NCI-H748 (cell line): ENCODE measurements around the gene MED31.
A peak's percentile ranks its signal among the peaks of the same experiment; 100 is the strongest.
"Not testable (repeated sequence)": the region's sequence is repeated elsewhere in the genome, so short reads cannot be mapped to it uniquely, and the experiment has no call there.

Source experiments
- DNase-seq: peaks from one replicate; lab custom pipeline; 2025; ENCODE audit not compliant: unreplicated experiment; lab: John Stamatoyannopoulos, UW

Gene MED31

DNA sequence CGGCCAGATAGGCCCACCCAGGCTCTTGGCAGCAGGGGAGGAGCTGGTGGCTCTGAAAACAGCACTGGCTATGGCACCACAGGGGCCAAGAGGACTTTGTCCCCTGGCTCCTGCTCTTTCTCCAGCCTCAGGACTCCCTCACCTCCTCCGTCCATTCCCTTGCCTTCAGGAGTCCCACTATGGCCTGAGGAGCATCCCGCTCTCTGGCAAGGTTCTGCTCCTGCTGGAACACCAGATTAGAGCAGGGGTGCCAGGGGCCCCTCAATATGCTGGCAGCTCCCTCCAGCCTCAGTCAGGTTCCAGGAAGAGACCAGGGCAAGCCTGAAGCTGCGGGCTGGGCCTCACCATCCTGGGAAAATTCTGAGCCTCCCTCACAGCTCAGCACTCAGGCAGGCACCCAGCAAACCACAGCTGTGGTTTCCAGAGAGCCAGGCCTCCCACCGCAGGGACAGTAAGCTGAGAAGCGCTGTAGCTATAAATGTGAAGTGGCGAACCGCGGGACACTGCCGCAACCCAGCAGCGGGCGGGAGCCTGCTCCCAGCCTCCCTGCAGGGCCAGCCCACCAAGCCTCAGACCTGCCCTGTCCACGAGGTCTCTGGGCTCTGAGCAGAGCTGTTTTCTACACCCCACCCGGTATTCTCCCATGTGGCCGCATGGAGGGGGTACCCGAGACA lies 25.9 kb upstream of the MED31 start:
- no peak for DNase-seq

DNA sequence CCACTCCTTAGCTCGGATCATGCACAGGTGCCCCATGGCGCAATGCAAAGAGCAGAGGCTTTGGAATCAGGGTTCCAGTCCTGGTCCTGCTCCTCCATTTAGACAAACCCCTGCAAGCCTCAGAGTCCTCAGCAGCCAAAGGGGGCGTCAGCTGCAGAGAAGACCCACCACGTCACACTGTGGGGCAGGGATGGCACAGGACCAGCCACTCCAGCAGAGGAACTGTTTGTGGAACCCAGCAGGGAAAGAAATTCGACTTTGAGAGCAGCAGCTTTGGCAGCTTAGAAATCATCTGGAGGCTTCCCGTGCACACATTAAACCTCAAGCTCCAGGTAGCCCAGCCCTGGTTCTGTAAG lies 25.4 kb upstream of the MED31 start:
- no peak for DNase-seq

DNA sequence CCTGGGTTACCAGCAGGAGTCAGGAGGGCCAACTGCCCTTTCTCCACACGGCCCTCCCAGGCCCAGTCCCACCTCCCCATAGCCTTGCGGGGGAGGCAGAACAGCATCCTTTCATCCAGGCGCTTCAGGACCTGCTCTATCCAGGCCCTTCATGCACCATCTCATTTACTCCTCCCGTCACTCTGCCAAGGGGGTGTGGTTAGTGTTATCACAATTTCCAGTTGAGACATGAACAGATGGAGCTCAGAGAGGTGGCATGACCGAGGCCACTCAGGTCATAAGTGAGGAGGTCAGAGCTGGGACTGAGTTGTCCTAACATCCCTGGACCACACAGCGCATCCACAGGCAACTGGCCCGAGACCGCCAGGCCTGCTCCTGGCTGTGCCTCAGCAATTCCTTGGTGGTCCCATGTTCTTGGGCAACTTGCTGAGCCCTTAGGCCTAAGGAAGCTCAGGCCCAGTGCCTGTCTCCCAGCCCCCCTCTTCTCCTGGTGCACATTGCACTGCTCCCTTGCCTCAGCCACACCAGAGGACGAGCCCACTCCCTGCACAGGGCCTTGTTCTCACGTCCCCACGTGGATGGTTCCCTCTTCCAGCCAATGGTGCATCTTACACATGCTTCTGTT lies 23.9 kb upstream of the MED31 start:
- DNase-seq, result no peak

DNA sequence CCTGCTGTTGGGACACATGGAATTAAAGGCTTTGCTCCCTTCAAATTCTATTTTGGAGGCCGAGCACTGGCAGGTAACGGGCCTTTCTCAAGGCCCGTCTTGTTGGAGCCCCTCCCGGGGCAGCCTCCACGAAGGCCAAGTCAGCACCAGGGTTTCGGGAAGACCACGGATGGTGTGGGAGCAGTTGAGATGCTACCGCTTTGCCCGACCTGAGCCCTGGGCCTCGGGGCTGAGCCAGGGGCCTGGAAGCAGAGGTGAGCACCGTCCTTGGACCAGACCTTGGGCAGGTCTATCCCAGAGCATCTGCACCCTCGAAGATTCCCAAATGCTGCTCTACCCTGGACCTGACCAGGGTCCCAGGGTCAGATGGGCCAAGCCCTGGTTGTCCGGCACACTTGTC lies 23.2 kb upstream of the MED31 start:
- no peak for DNase-seq

DNA sequence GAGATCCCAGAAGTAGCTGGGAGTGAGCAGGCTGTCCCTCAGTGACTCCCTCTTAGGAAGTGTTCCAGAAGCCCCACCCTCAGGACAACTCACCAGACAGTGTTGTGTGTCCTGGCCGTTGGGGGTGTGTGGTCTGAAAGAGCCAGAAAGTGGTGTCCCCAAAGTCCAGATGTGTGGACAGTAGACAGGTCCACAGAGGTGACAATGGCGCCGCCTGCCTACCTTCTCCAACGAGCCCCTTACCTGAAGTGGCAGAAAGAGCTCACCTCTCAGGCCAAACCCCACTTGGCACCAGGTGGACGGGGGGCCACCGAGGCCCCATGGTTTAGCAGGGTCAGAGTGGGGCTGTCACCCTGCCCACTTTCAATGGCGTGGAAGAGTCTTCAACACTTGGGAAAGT lies 20.0 kb upstream of the MED31 start:
- DNase-seq, result no peak

DNA sequence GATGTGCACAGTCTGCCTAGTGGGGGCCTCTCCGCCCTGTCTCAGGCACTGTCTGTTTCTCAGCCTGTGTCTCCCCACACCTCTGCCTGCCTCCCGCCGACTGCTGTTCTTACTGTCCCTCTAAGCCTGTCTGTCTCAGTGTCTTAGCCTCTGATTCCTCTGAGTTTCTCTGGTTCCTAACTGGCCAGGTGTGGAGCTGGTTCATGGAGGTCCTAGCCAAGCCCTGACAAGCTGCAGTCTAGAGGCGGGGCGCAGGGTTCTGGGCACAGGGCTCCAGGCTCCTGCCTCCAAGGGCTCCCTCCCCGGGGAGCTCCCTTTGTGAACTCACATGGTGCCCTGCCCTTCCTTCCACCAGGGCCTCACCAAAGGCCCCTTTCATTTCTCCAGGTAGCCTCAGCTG lies 19.6 kb upstream of the MED31 start:
- DNase-seq, result no peak

DNA sequence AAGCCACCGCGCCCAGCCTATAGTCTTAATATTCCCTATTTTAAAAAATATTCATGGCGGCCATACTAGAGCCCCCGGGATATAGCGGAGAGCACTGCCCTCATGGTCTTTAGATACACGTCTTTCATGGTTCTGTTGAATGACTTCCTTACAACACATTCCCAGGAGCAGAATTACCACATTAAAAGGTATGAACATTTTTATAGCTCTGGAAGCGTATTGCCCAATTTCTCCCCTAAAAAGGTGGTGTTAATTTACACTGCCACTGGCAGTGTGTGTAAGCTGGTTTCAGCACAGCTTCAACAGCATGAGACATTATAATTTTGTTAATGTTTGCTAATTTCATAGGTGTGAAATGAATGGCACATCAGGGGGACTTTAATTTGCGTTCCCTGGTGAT lies 19.2 kb upstream of the MED31 start:
- no peak for DNase-seq

DNA sequence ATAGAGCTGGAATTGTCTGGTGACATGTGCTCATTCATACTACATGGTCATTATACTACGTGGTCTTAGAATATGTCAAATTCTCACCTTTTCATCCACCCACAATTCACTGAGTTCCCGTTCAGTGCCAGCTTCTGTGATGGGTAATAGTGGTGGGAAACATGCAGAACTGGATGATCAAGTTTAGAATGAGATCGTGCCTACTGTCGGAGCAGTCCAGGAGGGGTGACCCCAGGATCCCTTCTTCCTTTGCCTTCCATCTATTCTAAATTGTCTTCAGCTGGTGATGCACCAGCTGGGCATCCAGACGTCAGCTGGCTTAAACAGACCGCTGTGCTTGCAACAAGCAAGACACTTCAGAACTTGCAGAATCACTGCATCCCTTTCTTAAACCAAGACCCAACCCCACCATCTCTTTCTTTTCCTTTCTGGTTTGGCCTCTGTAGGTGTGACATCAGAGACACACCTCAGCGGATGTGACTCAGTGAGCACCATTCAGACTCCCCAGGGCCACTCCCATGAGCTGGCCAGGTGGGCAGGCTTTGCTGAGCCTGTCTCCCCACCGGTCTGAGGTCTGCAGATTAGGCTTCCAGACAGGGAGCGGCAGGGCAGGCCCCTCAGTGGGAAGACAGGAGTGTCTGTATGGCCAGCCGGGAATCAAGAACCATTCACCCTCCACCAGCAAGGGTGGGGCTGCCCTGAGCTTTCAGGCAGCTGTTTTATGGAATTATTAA lies 18.2 kb upstream of the MED31 start:
- peak; percentile 16 for DNase-seq

DNA sequence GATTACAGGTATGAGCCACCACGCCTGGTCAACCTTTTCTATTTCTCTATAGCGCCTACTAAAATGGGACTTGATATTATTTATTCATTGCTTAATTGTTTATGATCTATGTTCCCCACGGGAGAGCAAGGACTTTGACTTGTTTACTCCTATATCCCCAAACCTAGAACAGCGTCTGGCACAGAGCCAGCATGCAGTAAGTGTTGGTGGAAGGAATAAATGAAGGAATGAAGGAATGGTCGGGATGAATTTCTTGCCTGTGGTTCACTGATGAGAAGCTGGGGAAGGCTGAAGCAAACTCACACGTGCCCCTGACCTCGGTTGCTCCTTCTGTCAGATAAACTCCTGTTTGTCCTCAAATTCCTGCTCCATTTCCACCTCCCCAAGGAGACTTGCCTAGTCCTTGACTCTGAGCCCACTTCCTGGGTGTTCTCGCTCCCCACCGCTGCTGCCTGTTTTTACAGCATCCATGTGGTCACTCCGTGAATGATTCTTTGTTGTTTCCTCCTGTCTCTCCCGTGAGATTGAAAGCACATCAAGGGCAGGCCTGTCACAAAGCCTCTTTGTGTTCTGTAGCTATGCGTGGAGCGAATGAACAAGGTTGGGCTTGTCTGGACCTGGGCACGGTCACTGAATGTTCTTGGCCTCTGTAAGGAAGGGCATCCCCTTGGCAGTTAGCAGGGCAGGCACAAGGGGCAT lies 17.5 kb upstream of the MED31 start:
- no peak for DNase-seq

DNA sequence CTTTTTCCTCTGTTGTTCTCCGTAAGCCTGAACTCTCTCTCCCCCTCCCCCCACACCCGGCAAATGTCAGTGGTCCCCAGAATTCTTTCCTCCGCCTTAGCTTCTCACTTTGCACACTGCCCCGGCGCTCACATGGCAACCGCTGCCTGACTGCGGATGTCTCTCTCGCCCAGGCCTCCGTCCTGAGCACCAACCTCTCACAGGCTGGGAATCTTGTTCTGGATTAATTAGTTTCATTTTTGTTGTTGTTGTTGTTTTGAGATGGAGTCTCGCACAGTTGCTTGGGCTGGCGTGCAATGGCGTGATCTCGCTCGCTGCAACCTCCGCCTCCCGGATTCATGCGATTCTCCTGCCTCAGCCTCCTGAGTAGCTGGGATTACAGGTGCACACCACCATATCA lies 16.8 kb upstream of the MED31 start:
- DNase-seq, result no peak

DNA sequence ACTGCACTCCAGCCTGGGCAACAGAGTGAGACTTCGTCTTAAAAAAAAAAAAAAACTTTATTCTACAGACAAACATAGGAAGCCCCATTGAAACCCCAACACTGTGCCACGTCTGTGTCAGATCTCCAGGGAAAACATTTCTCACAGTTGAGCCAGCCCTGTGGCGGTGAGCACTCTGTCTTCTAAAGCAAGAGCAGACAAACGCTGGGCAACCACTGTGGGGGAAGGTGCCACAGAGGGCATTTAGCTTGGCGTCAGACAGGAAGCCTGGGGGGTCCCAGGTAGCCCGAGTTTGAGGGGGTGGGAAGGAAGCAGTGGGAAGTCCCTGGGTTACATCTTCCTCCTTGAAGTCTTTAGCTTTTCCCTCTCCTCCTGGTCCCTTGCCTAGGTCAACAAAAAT lies 16.1 kb upstream of the MED31 start:
- DNase-seq, result no peak

DNA sequence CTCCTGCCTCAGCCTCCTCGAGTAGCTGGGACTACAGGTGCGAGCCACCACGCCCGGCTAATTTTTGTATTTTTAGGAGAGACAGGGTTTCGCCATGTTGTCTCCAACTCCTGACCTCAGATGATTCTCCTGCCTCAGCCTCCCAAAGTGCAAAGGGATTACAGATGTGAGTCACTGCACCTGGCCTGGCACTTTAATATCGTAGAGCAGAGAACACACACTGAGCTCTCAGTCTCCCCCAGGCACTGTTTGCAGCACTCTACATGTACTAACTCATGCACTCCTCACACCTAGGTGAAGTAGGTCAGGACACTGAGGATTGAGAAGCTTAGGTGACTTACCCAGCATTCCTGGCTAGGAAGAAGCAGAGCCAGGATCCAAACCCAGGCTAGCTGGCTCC lies 15.2 kb upstream of the MED31 start:
- no peak for DNase-seq

DNA sequence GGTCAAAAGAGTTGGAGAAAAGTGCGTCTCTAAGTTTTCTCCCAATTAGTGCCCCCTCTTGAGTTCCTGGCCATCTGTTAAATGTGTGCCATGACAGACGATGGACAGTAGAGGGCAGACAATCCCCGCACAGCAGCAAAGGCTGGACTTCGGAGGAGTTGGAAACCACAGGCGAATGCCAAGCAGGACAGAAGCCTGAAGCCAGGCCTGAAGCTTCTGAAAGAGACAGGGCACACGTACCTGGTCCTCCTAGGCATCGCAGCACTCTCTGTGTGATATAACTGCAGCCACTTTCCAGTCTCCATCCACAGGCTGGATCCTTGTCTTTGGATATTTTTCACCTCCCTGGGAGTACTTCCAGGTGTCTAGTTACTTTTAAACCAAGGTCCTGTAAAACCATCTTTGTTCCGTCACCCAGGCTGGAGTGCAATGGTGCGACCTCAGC lies 14.7 kb upstream of the MED31 start:
- DNase-seq, result peak; percentile 82

DNA sequence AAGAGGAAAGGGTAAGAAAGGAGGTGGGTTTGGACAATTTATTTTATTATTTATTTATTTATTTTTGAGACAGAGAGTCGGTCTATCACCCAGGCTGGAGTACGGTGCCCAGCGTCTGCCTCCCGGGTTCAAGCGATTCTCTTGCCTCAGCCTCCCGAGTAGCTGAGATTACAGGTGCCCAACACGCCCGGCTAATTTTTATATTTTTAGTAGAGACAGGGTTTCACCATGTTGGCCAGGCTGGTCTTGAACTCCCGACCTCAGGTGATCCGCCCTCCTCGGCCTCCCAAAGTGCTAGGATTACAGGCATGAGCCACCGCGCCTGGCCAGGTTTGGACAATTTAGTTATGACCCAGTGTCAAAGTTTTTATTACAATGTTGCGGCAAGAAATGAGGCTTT lies 11.8 kb upstream of the MED31 start:
- not testable (repeated sequence) for DNase-seq

DNA sequence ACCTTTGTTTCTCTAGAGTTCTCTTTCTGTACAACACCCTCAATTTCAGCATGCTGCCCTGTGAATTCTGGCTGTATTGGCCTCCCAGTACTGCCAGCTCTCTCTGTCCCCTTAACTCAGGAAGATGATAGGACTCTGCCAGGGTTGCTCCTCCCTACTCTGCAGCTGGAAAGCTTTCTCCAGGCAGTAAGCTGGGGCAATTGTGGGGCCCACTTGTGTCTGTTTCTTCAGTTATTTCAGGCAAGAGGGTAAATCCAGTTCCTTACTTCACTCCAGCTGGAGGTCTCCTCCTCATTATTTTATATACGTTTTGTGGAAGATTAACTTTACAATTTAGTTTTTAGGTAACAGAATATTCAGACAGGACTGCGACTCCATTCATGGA lies 10.1 kb upstream of the MED31 start:
- DNase-seq, result no peak

DNA sequence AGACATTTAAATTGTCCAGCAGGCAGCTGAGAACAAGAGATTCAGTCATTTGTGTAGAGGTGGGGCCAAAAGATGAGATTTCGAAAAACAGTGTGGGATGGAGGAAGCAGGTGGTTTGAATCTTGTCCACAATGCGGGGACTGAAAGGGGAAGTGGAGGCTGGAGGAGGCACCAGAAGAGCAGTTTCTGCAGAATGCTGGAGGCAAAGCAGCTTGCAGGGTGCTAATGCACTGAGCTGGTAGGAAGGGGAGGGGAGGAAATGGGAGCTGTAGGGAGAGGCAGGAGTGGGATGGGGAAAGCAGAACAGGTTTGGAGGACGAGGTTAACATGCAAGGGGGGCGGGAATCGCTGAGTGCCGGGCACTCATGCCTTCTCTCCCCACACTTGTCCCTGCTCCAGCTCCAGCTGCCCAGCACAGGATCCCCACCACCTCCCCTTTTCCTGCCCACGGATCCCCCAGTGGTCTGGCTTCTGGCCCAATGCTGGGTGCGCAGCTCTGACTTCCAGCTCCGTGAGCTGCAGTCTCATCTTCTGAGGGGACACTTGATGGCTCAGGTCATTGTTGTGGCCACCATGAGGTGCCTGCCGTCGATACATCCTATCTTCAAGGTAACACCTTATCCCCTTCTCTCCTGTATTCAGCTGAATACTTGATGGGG lies 9.5 kb upstream of the MED31 start:
- no peak for DNase-seq

DNA sequence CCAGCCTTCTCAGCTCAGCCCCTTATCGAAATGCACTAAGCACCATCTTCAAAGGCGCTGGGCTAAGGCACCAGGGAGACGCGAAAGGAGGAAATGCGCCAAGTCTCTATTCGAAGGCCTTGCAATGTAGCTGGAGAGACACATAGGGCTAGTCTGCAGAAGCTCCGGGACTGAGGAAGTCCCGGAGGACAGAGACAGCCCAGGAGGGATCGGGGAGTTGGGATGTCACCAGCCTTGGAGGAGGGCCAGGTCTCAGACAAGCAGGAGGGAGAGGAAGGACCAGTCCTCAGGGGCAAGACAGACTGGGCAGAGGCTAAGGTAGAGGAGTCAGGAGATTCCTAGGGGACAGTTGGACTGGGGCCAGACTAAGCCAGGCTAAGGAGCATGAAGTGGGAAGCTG lies 8.7 kb upstream of the MED31 start:
- no peak for DNase-seq

DNA sequence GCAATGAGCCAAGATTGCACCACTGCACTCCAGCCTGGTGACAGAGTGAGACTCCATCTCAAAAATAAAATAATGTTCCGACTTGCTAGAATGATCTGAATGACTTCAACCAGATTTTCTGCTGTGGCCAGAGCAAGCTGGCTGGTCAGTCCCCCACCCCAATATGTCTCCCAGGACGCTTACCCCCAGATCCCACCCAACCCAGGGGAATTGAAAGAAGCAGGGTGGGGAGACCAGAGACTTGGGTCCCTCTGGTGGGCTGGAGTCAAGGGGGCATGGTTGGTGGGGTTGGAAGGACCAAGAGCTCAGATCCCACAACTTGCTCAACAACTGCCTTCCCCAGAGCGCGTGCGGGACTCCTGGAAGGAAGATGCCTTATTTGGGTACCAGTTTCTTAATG lies 7.0 kb upstream of the MED31 start:
- not testable (repeated sequence) for DNase-seq

DNA sequence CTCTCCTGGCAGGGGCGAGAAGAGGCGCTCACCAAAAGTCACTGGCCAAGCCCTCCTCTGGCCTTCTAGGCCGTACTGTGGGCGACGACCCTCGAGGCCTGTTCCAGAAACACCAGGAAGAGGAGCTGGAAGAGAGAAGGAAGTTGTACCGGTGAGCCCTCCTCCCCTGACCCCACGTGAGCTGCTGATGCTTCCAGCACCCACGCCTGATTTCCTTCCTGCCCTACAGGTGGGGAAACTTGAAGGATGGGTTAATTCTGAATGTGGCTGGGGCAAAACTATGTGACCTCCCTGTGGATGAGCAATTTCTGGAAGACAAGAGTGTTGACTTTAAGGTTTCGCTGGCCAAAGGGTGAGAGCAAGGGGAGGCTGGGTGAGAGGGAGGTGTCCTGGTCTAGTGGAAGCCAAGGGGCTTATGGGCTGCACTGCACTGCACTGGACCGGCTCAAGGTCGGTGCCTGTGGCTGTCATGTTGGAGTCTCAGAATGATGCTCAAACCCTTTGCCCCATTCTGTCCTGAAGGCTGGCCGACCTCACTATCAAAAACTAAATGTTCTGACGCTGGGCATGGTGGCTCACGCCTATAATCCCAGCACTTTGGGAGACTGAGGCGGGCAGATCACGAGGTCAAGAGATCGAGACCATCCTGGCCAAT lies 6.4 kb upstream of the MED31 start:
- no peak for DNase-seq

DNA sequence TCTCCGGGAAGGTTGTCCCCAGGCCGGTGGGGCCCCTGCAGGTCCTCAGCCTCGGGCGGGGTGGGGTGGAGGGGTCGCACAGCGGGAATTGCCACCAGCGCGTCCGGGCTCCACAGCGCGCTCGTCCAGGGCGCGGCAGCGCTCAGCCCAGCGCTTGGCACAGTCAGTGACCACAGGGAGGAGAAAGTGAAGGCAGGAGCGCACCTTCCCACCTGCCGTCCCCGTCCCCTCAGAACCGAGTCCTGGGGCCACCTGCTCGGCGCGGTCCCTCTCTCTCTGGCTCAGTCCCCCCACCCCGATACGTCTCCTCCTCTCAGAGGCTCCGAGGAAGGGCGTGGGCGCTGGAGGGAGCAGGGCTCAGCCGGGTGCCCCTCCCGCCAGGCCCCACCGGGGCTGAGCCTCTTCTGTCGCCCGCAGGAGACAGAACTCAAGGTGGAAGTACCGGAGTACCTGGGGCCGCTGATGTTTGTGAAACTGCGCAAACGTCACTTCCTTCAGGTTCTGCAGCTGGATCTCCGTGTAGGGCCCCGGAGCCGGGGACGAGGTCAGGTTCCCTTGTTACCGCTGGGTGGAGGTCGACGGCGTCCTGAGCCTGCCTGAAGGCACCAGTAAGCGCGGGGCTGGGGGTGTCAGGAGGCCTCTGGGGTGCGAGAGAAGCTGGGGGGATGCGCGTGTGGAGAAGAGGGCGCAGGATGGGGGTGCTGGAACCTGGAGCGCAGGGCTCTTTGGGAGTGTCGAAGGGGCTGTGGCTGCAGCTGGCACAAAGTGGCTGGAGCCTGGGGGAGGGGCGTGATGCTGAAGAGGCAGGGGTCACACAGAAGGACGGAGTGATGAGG lies 5.6 kb upstream of the MED31 start:
- peak; percentile 27 for DNase-seq
